RCC 7860 (cell line): ENCODE measurements around the gene TCL1B.
"Not testable (repeated sequence)": the region's sequence is repeated elsewhere in the genome, so short reads cannot be mapped to it uniquely, and the experiment has no call there.

Experiments
- DNase-seq: peaks from one replicate; pipeline ENCODE4 v3.0.0-alpha.2; 2015; ENCODE audit warnings: low spot score
- FAIRE-seq: peaks from 2 replicates; lab custom pipeline; 2012; peaks lifted over from hg19 to GRCh38; lab: Jason Lieb, UNC

TCL1B gene

GRCh38 chr14:95700221-95700976, 14.2 kb downstream of the TCL1B start:
- DNase-seq, result no peak
- FAIRE-seq, result no peak

GRCh38 chr14:95701846-95702221, 15.6 kb downstream of the TCL1B start:
- DNase-seq (no peak), FAIRE-seq (no peak)

- FAIRE-seq (no peak), DNase-seq (no peak)
Measured at GRCh38 chr14:95703341-95703740, 17.1 kb downstream of the TCL1B start.

GRCh38 chr14:95703805-95704204, 17.6 kb downstream of the TCL1B start:
- FAIRE-seq (no peak), DNase-seq (no peak)

- FAIRE-seq (no peak), DNase-seq (no peak)
Measured at GRCh38 chr14:95705518-95705917, 19.3 kb downstream of the TCL1B start.

- DNase-seq (no peak), FAIRE-seq (no peak)
Measured at GRCh38 chr14:95707327-95707726, 21.1 kb downstream of the TCL1B start.

GRCh38 chr14:95710106-95710505, 23.9 kb downstream of the TCL1B start:
- DNase-seq (no peak), FAIRE-seq (no peak)

- FAIRE-seq (no peak), DNase-seq (no peak)
Measured at GRCh38 chr14:95711476-95712176, 25.4 kb downstream of the TCL1B start.

GRCh38 chr14:95712398-95712797, 26.2 kb downstream of the TCL1B start:
- DNase-seq (no peak), FAIRE-seq (no peak)

- FAIRE-seq (no peak), DNase-seq (no peak)
Measured at GRCh38 chr14:95713596-95714371, 27.6 kb downstream of the TCL1B start, which contains the start of gene TCL1A. Gene TCL1A (minus strand): TSS chr14:95714125. CDS start chr14:95714066, 59 bp downstream.

- DNase-seq, result no peak
- no peak for FAIRE-seq
Measured at GRCh38 chr14:95722525-95723190, 36.4 kb downstream of the TCL1B start.

- no peak for FAIRE-seq
- DNase-seq, result no peak
Measured at GRCh38 chr14:95725685-95726336, 39.6 kb downstream of the TCL1B start.

- FAIRE-seq (no peak), DNase-seq (no peak)
Measured at GRCh38 chr14:95727056-95727700, 41.0 kb downstream of the TCL1B start.

GRCh38 chr14:95729402-95730028, 43.3 kb downstream of the TCL1B start:
- FAIRE-seq, DNase-seq: not testable (repeated sequence)

- DNase-seq (no peak), FAIRE-seq (no peak)
Measured at GRCh38 chr14:95730126-95730525, 43.9 kb downstream of the TCL1B start.

GRCh38 chr14:95733212-95733611, 47.0 kb downstream of the TCL1B start:
- FAIRE-seq, result no peak

GRCh38 chr14:95739356-95739755, 53.1 kb downstream of the TCL1B start:
- DNase-seq (no peak), FAIRE-seq (no peak)

More at GRCh38 chr14:95733212-95733611, 47.0 kb downstream of the TCL1B start:
- DNase-seq, result no peak

- DNase-seq (no peak), FAIRE-seq (no peak)
Measured at GRCh38 chr14:95741038-95741490, 54.8 kb downstream of the TCL1B start.

GRCh38 chr14:95741781-95742180, 55.6 kb downstream of the TCL1B start:
- FAIRE-seq, result no peak

More at GRCh38 chr14:95741781-95742180, 55.6 kb downstream of the TCL1B start:
- DNase-seq, result no peak
